Nephron progenitor cell (in vitro differentiated cells): ENCODE measurements around the gene PBLD.

Experiments
- DNase-seq: peaks from one replicate; pipeline ENCODE4 v3.0.0; 2021
- H3K27ac Mint-ChIP-seq: 2 replicates; pipeline ENCODE4 v1.8.0; 2021; ENCODE audit warnings: mild to moderate bottlenecking, moderate library complexity, mixed read lengths
- H3K27me3 Mint-ChIP-seq: 2 replicates; pipeline ENCODE4 v1.8.0; 2021; ENCODE audit warnings: mild to moderate bottlenecking, low read depth, mixed read lengths; ENCODE audit not compliant: poor library complexity
- H3K36me3 Mint-ChIP-seq: 2 replicates; pipeline ENCODE4 v1.8.0; 2021; ENCODE audit warnings: low read depth, mixed read lengths
- H3K4me1 Mint-ChIP-seq: 2 replicates; pipeline ENCODE4 v1.8.0; 2021; ENCODE audit warnings: mixed read lengths
- H3K4me3 Mint-ChIP-seq: 2 replicates; pipeline ENCODE4 v1.8.0; 2021; ENCODE audit warnings: mild to moderate bottlenecking, moderate library complexity, mixed read lengths
- H3K9me3 Mint-ChIP-seq: 2 replicates; pipeline ENCODE4 v1.8.0; 2021; ENCODE audit warnings: mild to moderate bottlenecking, moderate library complexity, mixed read lengths
- TF ChIP-seq, protein P1 (sequence below): fragments of 200-600 bp; sonication (generic); IDR thresholded peaks from 2 replicates; pipeline ENCODE4 v1.5.0; 2021; ENCODE audit warnings: antibody characterized with exemption

The PBLD gene

GRCh38 chr10:68364101-68364886, 31.6 kb upstream of the PBLD start:
- H3K4me3 Mint-ChIP-seq: no peak overlapping the region
- peak overlapping the region; percentile 11 for H3K27ac Mint-ChIP-seq
- H3K27me3 Mint-ChIP-seq: no peaks in the 10 kb centered on the region
- no peak for DNase-seq
- H3K9me3 Mint-ChIP-seq: no peaks in the 10 kb centered on the region
- H3K4me1 Mint-ChIP-seq: no peaks in the 10 kb centered on the region
- TF ChIP-seq, protein P1, sequence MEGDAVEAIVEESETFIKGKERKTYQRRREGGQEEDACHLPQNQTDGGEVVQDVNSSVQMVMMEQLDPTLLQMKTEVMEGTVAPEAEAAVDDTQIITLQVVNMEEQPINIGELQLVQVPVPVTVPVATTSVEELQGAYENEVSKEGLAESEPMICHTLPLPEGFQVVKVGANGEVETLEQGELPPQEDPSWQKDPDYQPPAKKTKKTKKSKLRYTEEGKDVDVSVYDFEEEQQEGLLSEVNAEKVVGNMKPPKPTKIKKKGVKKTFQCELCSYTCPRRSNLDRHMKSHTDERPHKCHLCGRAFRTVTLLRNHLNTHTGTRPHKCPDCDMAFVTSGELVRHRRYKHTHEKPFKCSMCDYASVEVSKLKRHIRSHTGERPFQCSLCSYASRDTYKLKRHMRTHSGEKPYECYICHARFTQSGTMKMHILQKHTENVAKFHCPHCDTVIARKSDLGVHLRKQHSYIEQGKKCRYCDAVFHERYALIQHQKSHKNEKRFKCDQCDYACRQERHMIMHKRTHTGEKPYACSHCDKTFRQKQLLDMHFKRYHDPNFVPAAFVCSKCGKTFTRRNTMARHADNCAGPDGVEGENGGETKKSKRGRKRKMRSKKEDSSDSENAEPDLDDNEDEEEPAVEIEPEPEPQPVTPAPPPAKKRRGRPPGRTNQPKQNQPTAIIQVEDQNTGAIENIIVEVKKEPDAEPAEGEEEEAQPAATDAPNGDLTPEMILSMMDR: no peak
- H3K36me3 Mint-ChIP-seq: peaks cover 54% of the 10 kb centered on the region

DNA sequence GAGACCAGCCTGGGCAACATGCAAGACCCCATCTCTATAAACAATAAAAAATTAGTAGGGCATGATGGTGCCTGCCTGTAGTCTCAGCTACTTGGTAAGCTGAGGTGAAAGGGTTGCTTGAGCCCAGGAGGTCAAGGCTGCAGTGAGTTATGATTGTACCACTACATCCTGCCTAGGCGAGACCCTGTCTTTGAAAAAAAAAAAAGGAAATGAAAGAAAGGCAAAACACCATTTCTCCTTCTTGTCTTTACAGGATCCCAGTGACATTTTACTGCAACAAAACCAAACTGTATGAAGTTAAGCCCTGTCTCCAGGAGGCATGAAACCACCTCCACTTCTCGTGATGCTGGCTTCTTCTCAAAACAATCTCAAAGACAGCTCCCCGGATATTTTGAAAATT, 29.9 kb upstream of the PBLD start:
- Mint-ChIP-seq H3K27ac (no peak overlapping the region), H3K4me3 (no peak overlapping the region), H3K27me3 (no peaks in the 10 kb centered on the region), H3K4me1 (no peaks in the 10 kb centered on the region), H3K36me3 (peaks cover 61% of the 10 kb centered on the region), H3K9me3 (no peaks in the 10 kb centered on the region)
- no peak for DNase-seq
- TF ChIP-seq, protein P1: no peak

GRCh38 chr10:68359189-68359588, 26.5 kb upstream of the PBLD start:
- Mint-ChIP-seq H3K36me3 (peaks cover 54% of the 10 kb centered on the region), H3K9me3 (no peaks in the 10 kb centered on the region), H3K4me1 (no peaks in the 10 kb centered on the region), H3K27me3 (no peaks in the 10 kb centered on the region), H3K27ac (no peak overlapping the region), H3K4me3 (no peak overlapping the region)
- no peak for DNase-seq
- TF ChIP-seq, protein P1: no peak

DNA sequence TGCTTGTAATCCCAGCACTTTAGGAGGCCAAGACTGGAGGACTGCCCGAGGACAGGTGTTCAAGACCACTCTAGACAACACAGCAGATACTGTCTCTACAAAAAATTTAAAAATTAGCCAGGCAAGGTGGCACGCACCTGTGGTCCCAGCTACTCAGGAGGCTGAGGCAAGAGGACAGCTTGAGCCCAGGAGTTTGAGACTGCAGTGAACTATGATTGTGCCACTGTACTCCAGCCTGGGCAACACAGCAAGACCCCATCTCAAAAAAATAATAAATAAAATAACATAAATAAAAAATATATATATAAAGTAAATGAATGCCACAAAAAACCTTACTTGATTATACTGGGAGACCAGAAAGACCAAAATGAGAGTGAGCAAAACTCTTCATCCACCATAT, 20.8 kb upstream of the PBLD start:
- TF ChIP-seq, protein P1: no peak
- Mint-ChIP-seq H3K27ac (no peak overlapping the region), H3K4me3 (no peak overlapping the region), H3K4me1 (no peaks in the 10 kb centered on the region), H3K36me3 (peaks cover 57% of the 10 kb centered on the region), H3K9me3 (no peaks in the 10 kb centered on the region), H3K27me3 (no peaks in the 10 kb centered on the region)
- DNase-seq: no peak

GRCh38 chr10:68348265-68348741, 15.6 kb upstream of the PBLD start:
- Mint-ChIP-seq H3K27ac (peak overlapping the region; percentile 92), H3K4me3 (no peak overlapping the region), H3K9me3 (no peaks in the 10 kb centered on the region)

More at GRCh38 chr10:68348265-68348741, 15.6 kb upstream of the PBLD start:
- Mint-ChIP-seq H3K36me3 (peaks cover 67% of the 10 kb centered on the region), H3K4me1 (no peaks in the 10 kb centered on the region), H3K27me3 (no peaks in the 10 kb centered on the region)
- DNase-seq: peak; percentile 42
- TF ChIP-seq, protein P1: peak; percentile 70
